ENCODE measurements around the gene CAMK1D.

DNA sequence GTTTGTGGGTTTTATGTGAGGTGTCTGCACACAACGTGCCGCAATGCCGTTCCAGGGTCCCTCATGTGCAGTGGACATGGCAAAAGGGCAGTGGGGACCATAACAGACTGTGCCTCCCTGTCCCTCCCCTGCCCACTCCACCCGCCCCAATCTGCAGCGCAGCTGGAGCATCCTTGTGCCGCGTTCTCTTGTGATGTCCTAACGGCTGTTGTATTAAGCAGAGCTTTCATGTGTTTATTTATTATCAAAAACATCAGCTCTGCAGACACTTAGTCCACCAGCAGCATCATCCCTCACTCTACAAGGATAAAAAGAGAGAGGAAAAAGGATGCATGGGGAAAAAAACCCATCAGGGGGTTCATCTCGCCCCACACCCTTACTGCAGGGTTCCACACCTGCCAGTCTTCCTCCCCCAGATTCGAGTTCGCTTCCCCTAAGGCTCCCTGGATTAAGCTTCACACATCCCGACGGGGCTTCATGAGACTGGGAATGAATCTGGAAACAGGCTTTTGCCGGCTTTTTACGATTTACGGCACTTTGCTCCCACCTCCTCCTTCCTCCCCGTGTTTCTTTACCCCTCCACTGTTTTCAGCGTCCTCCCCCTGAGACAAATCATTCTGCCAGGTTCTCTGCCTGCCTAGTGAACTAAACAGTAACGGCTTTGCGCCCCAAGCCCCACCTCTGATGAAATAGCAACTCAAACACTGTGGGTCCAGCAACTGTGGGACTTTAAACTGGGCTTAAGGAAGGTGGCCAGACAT lies 301.4 kb downstream of the CAMK1D start:
- TF ChIP-seq, protein P1, sequence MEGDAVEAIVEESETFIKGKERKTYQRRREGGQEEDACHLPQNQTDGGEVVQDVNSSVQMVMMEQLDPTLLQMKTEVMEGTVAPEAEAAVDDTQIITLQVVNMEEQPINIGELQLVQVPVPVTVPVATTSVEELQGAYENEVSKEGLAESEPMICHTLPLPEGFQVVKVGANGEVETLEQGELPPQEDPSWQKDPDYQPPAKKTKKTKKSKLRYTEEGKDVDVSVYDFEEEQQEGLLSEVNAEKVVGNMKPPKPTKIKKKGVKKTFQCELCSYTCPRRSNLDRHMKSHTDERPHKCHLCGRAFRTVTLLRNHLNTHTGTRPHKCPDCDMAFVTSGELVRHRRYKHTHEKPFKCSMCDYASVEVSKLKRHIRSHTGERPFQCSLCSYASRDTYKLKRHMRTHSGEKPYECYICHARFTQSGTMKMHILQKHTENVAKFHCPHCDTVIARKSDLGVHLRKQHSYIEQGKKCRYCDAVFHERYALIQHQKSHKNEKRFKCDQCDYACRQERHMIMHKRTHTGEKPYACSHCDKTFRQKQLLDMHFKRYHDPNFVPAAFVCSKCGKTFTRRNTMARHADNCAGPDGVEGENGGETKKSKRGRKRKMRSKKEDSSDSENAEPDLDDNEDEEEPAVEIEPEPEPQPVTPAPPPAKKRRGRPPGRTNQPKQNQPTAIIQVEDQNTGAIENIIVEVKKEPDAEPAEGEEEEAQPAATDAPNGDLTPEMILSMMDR (IDR thresholded peaks at IDR 0.05 in 4 of 5, conservative IDR thresholded peaks at IDR 0.05 in 1 of 5), result no peak
- no peak for TF ChIP-seq POLR2A (IDR thresholded peaks at IDR 0.05)

Data from gastrocnemius medialis (tissue), 4 donors.